HG03558 (cell line): ENCODE measurements around the gene UBE4A.
"Not testable (repeated sequence)": the region's sequence is repeated elsewhere in the genome, so short reads cannot be mapped to it uniquely, and the experiment has no call there.

Experiments
- ATAC-seq: cut with Tn5 transposase; IDR thresholded peaks from one replicate; pipeline ENCODE4 v1.9.1; 2021; ENCODE audit warnings: moderate number of reproducible peaks; ENCODE audit not compliant: unreplicated experiment; ENCODE audit errors: extremely low read depth

UBE4A gene

GRCh38 chr11:118397448-118397847, 38.0 kb downstream of the UBE4A start:
- no peak for ATAC-seq

- ATAC-seq: no peak
Measured at GRCh38 chr11:118398791-118399559, 39.6 kb downstream of the UBE4A start.

DNA sequence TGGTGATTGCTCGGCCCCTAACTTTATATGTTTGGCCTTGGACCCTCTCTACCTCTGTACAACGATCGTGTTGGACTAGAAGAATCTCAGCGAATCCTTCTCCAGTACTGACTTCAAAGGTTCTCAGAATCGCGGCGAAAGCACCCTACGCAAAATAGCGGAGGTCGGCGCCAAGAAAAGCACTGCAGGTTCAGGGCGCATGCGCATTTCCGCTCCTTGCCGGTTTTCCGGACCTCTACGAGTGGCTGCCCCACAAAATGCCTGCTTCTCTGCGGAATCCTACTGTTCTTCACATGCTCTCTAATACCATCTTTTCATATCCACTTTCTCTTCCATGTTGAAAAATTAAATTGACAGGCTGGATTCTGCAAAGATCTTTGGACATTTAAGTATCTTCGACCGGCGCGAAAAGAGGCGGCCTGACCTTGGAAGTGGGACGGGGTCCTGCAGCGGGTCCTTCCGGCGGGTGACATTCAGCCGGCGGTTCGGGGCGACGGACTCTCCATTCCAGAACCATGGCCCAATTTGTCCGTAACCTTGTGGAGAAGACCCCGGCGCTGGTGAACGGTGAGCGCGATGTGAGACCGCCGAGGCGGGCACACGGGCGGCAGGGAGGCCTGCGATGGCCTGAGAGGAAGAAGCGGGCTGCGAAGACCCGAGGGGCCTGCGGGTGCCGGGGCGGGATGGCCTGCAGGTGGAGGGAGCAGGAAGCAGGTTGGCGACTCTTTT, 41.9 kb downstream of the UBE4A start, which contains the start of gene ATP5MG:
ATP5MG (plus strand) TSS at position 456 of the 729 bp plus-strand sequence; CDS start at position 516, 60 bp downstream.
- no peak for ATAC-seq

- ATAC-seq: no peak
Measured at GRCh38 chr11:118401880-118402590, 42.6 kb downstream of the UBE4A start.

DNA sequence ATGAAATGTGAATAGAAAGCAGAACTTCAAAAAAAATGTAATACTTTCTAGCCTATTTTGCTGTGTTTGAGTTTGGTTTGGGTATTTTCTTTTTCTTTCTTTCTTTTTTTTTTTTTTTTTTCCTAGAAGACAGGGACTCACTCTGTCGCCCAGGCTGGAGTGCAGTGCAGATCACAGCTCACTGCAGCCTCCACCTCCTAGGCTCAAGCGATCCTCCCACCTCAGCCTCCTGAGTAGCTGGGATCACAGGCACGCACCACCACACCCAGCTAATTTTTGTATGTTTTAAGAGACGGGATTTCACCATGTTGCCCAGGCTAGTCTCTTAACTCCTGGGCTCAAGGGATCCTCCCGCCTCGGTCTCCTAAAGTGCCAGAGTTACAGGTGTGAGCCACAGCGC, 43.2 kb downstream of the UBE4A start:
- ATAC-seq: not testable (repeated sequence)

GRCh38 chr11:118406599-118407166, 47.3 kb downstream of the UBE4A start:
- ATAC-seq: no peak

- ATAC-seq: no peak
Measured at GRCh38 chr11:118410055-118410745, 50.8 kb downstream of the UBE4A start.

- ATAC-seq: no peak
Measured at GRCh38 chr11:118411530-118411929, 52.1 kb downstream of the UBE4A start.

- ATAC-seq: no peak
Measured at GRCh38 chr11:118412921-118413320, 53.5 kb downstream of the UBE4A start.

GRCh38 chr11:118415062-118415738, 55.8 kb downstream of the UBE4A start:
- no peak for ATAC-seq

DNA sequence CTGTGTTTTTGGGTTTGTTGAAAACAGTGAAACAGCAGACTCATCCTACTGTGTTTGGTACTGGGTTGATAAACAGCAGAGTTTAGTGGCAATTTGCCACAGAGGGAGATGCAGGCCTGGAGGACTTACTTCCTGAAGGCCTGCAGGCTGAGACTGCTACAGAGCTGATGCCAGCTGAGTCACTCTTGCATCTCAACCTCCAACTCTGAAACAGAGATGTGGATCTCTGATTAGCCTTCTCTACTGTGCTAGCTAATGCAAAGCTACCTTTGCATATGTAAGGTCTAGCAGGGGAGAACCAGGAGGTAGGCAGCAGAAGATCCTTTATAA, 56.3 kb downstream of the UBE4A start:
- no peak for ATAC-seq

DNA sequence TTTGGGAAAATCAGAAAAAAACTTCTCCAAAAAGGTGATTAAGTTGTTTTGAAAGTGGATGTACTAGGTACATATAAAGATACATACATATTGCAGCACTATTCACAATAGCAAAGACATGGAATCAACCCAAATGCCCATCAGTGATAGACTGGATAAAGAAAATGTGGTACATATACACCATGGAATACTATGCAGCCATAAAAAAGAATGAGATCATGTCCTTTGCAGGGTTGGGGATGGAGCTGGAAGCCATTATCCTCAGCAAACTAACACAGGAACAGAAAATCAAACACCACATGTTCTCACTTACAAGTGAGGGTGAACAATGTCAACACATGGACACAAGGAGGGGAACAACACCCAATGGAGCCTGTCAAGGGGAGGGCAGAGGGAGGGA, 57.5 kb downstream of the UBE4A start:
- not testable (repeated sequence) for ATAC-seq

DNA sequence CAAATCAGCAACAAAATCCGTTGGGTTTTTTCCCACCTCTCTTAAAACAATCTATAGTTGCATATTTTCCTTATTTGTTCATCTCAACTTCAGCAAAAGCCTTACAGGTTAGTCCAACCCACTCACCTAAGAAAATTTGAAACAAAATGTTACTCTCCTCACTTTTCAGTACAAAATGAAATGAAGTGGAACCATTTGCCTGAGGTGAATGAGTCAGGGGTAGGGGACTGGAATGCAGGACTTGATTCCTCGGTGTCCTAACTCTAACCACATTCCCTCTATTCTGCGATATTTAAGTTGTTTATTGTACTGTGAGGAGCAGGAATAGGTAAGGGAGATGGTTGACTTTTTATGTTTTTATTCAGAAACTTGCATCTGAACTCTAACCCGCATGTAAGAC, 58.4 kb downstream of the UBE4A start:
- ATAC-seq: no peak

- ATAC-seq: no peak
Measured at GRCh38 chr11:118418766-118419165, 59.4 kb downstream of the UBE4A start.

- ATAC-seq: no peak
Measured at GRCh38 chr11:118427707-118428106, 68.3 kb downstream of the UBE4A start.

- no peak for ATAC-seq
Measured at GRCh38 chr11:118430956-118431355, 71.6 kb downstream of the UBE4A start.

DNA sequence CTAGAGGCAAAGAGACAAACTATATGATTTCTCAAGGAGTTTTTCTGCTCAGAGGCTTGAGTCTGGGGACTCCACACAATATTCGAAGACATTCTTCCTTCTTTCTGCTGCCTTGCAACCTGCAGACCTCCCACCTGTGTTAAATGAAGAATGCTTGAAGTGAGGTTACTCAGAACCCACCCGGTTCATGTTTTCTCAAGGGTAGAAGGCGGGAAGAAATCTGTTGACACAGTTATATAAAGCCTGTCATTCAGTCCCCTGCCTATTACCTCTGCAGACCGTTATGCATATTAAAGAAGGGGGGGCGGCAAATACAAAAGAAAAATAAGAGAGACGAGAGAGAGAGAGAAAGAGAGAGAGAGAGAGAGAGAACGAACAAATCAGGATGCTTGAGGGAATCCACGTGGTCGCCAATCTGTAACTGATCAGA, 74.7 kb downstream of the UBE4A start:
- ATAC-seq: no peak

GRCh38 chr11:118434553-118435289, 75.3 kb downstream of the UBE4A start:
- ATAC-seq: no peak
